AG04450 (cell line): Measurements from ENCODE around the gene PRR36. TPM values are rescaled to one million over a fixed set of nuclear protein-coding genes. Genes with fewer than 3 reads are reported as not detected.
A peak's percentile ranks its signal among the peaks of the same experiment; 100 is the strongest.

Source experiments
- CTCF ChIA-PET: fragments of 300-600, 350-600 bp; formaldehyde crosslinking; extraction: SDS; loops from one replicate; lab custom pipeline; 2022; ENCODE audit warnings: antibody characterized with exemption, inconsistent platforms; lab: Charles Lee
- POLR2A ChIA-PET: fragments of 350-600 bp; formaldehyde crosslinking; extraction: SDS; loops from one replicate; lab custom pipeline; 2021; ENCODE audit warnings: antibody characterized with exemption, inconsistent platforms; lab: Yijun Ruan, JAX
- DNase-seq: peaks from one replicate; pipeline ENCODE4 v3.0.0-alpha.2; 2011; ENCODE audit warnings: low read depth, low spot score
- H3K27ac ChIP-seq: one replicate; pipeline ENCODE4 v1.5.1; 2012; ENCODE audit warnings: low read depth, low read length, control low read depth
- H3K27me3 ChIP-seq: one replicate; pipeline ENCODE4 v1.6.0; 2012; ENCODE audit warnings: low read length; ENCODE audit not compliant: control insufficient read depth, insufficient read depth
- H3K4me3 ChIP-seq: 2 replicates; pipeline ENCODE4 v1.5.1; 2011; ENCODE audit warnings: mild to moderate bottlenecking, low read depth, low read length, control low read depth
- H3K9me3 ChIP-seq: 2 replicates; pipeline ENCODE4 v1.5.1; 2012; ENCODE audit warnings: low read length; ENCODE audit not compliant: control insufficient read depth, insufficient read depth
- CTCF ChIP-seq: IDR thresholded peaks from 2 replicates; pipeline ENCODE4 v1.5.1; 2011; ENCODE audit warnings: low read depth, low read length, control low read depth, inconsistent platforms
- polyA plus RNA-seq: library from polyadenylated mRNA; depleted of rRNA; stranded (reverse); fragments of >200 nt; gene quantifications from 2 replicates; pipeline ENCODE4 v1.2.3, GENCODE V29; 2011

PRR36 gene
- polyA plus RNA-seq, 1 experiment: not detected

GRCh38 chr19:7902796-7903243 is 28.6 kb upstream of the PRR36 start:
- ChIA-PET POLR2A (interaction anchor here (0.6 to 2.0 kb wide), 11 partner anchors 13 to 1407 kb away, joined by 3 to 19 read pairs (median 4); partner anchors contain the start of genes SNAPC2, TGFBR3L and TIMM44), CTCF (interaction anchor here (1.0 to 1.9 kb wide), 6 partner anchors 24 to 100 kb away, joined by 3 to 6 read pairs (median 4); partner anchors contain the start of gene TIMM44)
- peak overlapping the region; percentile 61 for H3K27ac ChIP-seq
- DNase-seq: no peak
- H3K27me3 ChIP-seq: no peaks in the 10 kb centered on the region
- H3K9me3 ChIP-seq: no peaks in the 10 kb centered on the region
- peak overlapping the region; percentile 77 for H3K4me3 ChIP-seq
- no peak for TF ChIP-seq CTCF

- ChIA-PET CTCF (interaction anchor here (0.6 to 1.9 kb wide), 6 partner anchors 17 to 476 kb away, joined by 3 to 6 read pairs (median 4); partner anchors contain the start of gene TIMM44), POLR2A (interaction anchor here (0.7 to 1.4 kb wide), 2 partner anchors 19 to 1997 kb away, joined by 4 to 6 read pairs; partner anchors contain the start of gene SNAPC2)
- no peak overlapping the region for H3K4me3 ChIP-seq
- H3K27me3 ChIP-seq: no peaks in the 10 kb centered on the region
- no peak for TF ChIP-seq CTCF
- H3K9me3 ChIP-seq: no peaks in the 10 kb centered on the region
- H3K27ac ChIP-seq: no peak overlapping the region
- no peak for DNase-seq
Observed at GRCh38 chr19:7901337-7901736, 27.1 kb upstream of the PRR36 start.

- Histone ChIP-seq H3K9me3 (no peaks in the 10 kb centered on the region), H3K27ac (no peak overlapping the region), H3K27me3 (no peaks in the 10 kb centered on the region), H3K4me3 (no peak overlapping the region)
- CTCF ChIA-PET: interaction anchor here (0.6 to 1.9 kb wide), 5 partner anchors 17 to 251 kb away, joined by 3 to 6 read pairs (median 5); partner anchors contain the start of gene TIMM44
- TF ChIP-seq CTCF: no peak
- POLR2A ChIA-PET: interaction anchor here (1.1 to 1.4 kb wide), 2 partner anchors 13 to 20 kb away, joined by 4 to 6 read pairs; partner anchors contain the start of genes LRRC8E and SNAPC2
- DNase-seq: no peak
Observed at GRCh38 chr19:7900931-7901330, 26.7 kb upstream of the PRR36 start.

GRCh38 chr19:7900401-7900870 is 26.2 kb upstream of the PRR36 start:
- DNase-seq: no peak
- no peaks in the 10 kb centered on the region; the same call in 1 of the 2 replicates for H3K9me3 ChIP-seq
- no peak overlapping the region for H3K27ac ChIP-seq
- POLR2A ChIA-PET: interaction anchor here (1.1 to 1.4 kb wide), 2 partner anchors 12 to 20 kb away, joined by 4 to 6 read pairs; partner anchors contain the start of genes LRRC8E and SNAPC2
- H3K27me3 ChIP-seq: no peaks in the 10 kb centered on the region
- no peak for TF ChIP-seq CTCF
- no peak overlapping the region for H3K4me3 ChIP-seq
- CTCF ChIA-PET: interaction anchor here (1.4 to 1.6 kb wide), 2 partner anchors 17 to 18 kb away, joined by 5 to 6 read pairs; no protein-coding TSS in a partner anchor

GRCh38 chr19:7899751-7900378 is 25.7 kb upstream of the PRR36 start:
- H3K27me3 ChIP-seq: no peaks in the 10 kb centered on the region
- POLR2A ChIA-PET: interaction anchor here (1.1 kb wide), 1 partner anchor 12 kb away, joined by 4 read pairs; the partner anchor contains the start of gene LRRC8E
- TF ChIP-seq CTCF: no peak
- H3K9me3 ChIP-seq: no peaks in the 10 kb centered on the region; the same call in 1 of the 2 replicates
- no peak overlapping the region for H3K27ac ChIP-seq
- no peak overlapping the region for H3K4me3 ChIP-seq
- DNase-seq: no peak
- CTCF ChIA-PET: interaction anchor here (1.4 kb wide), 1 partner anchor 19 kb away, joined by 5 read pairs; no protein-coding TSS in a partner anchor
